DOHH2 (cell line): ENCODE data around the gene TMEM255B.

ENCODE experiments used
- H3F3A ChIP-seq: fragments of 200-600 bp; sonication (generic), shearing (Covaris generic); 2 replicates; pipeline ENCODE4 v1.6.0; 2016; ENCODE audit warnings: antibody characterized with exemption, mild to moderate bottlenecking; ENCODE audit not compliant: control insufficient read depth, insufficient read depth
- H3K27ac ChIP-seq: fragments of 200-600 bp; sonication (generic); 2 replicates; pipeline ENCODE4 v1.5.1; 2014; ENCODE audit warnings: low read depth, mild to moderate bottlenecking, low read length, moderate library complexity
- H3K27me3 ChIP-seq: fragments of 200-600 bp; sonication (generic); 2 replicates; pipeline ENCODE4 v1.6.1; 2014; ENCODE audit warnings: mild to moderate bottlenecking, low read length, mixed read lengths; ENCODE audit not compliant: control insufficient read depth
- H3K36me3 ChIP-seq: fragments of 200-600 bp; sonication (generic); 2 replicates; pipeline ENCODE4 v1.6.1; 2014; ENCODE audit warnings: mild to moderate bottlenecking, low read length, moderate library complexity, mixed read lengths; ENCODE audit not compliant: control insufficient read depth
- H3K4me1 ChIP-seq: fragments of 200-600 bp; sonication (generic); 2 replicates; pipeline ENCODE4 v1.6.1; 2014; ENCODE audit warnings: mild to moderate bottlenecking, low read length, mixed read lengths; ENCODE audit not compliant: control insufficient read depth
- H3K4me2 ChIP-seq: fragments of 200-600 bp; sonication (generic); 2 replicates; pipeline ENCODE4 v1.6.0; 2014; ENCODE audit warnings: mild to moderate bottlenecking, low read length, moderate library complexity
- H3K4me3 ChIP-seq: fragments of 200-600 bp; sonication (generic); 2 replicates; pipeline ENCODE4 v1.5.1; 2014; ENCODE audit warnings: mild to moderate bottlenecking, low read length, mixed read lengths
- H3K79me2 ChIP-seq: fragments of 200-600 bp; sonication (generic); 2 replicates; pipeline ENCODE4 v1.6.1; 2014; ENCODE audit warnings: mild to moderate bottlenecking, low read length, mixed read lengths; ENCODE audit not compliant: control insufficient read depth
- H3K9me2 ChIP-seq: fragments of 200-600 bp; sonication (generic); replicated peaks from 2 replicates; pipeline ENCODE4 v1.6.1; 2014; ENCODE audit warnings: mild to moderate bottlenecking, low read length, mixed read lengths; ENCODE audit not compliant: control insufficient read depth
- H3K9me3 ChIP-seq: fragments of 200-600 bp; sonication (generic); 2 replicates; pipeline ENCODE4 v1.6.1; 2014; ENCODE audit warnings: antibody characterized with exemption, low read length, mixed read lengths; ENCODE audit not compliant: control insufficient read depth, insufficient read depth
- H4K20me1 ChIP-seq: fragments of 200-600 bp; sonication (generic); 2 replicates; pipeline ENCODE4 v1.6.0; 2014; ENCODE audit warnings: low read depth, mild to moderate bottlenecking, antibody characterized with exemption, low read length, moderate library complexity; ENCODE audit not compliant: control insufficient read depth, insufficient read depth
- EZH2phosphoT487 ChIP-seq: fragments of 200-600 bp; sonication (generic); IDR thresholded peaks from 2 replicates; pipeline ENCODE4 v1.6.1; 2017; ENCODE audit warnings: borderline replicate concordance, mild to moderate bottlenecking, antibody characterized with exemption, low read length, moderate library complexity, mixed read lengths
- TF ChIP-seq, protein P1 (sequence below): fragments of 200-600 bp; sonication (generic); IDR thresholded peaks from one replicate; pipeline ENCODE4 v1.5.1; 2014; ENCODE audit warnings: antibody characterized with exemption, mild to moderate bottlenecking, low read depth, low read length; ENCODE audit not compliant: poor library complexity, severe bottlenecking

Gene TMEM255B

DNA sequence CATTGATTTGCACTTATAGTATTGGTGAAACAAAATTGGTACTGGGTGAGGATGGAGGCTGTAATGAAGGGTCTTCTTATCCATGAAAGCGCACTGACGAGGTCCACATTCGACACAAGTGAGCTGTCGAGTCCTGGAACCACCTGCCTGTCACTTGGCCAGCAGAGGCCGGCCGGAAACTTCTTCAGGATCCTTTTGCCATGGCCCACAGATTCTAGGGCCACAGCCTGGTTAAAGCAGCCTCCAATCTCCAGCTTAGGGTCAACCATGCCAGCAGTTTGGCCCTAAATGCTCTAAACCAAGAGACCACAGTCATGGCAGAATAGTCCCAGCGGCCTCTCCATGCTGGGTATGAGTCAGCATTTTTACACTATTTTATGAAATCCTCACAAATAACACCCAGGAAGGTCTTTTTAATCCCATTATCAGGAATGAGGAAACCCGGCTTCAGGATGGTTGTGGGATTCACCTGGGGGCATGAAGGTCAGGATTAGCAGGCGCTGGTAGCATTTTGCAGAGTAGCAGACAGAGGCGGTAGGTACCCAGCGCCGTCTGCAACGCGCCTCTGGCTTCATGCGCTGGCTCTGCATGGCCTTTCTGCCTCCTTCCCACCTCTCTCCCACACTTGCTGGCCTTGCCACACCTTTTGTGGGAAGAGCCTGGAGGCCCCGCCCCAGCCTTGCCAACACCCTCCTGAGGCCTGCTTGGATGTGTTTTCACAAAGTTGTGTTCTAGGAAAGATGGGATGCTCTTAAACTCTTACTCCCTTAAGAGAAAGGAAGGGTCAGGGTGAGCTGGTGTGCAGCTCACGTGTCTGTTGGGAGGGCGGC lies 89.6 kb downstream of the TMEM255B start:
- H4K20me1 ChIP-seq, result no peaks in the 10 kb centered on the region
- no peaks in the 10 kb centered on the region; the same call in 1 of the 2 replicates for H3K27me3 ChIP-seq
- H3K27ac ChIP-seq, result no peak overlapping the region
- no peaks in the 10 kb centered on the region for H3K36me3 ChIP-seq
- no peak overlapping the region for H3K4me2 ChIP-seq
- no peak overlapping the region for H3K4me3 ChIP-seq
- H3K9me3 ChIP-seq, result no peaks in the 10 kb centered on the region
- H3F3A ChIP-seq, result no peaks in the 10 kb centered on the region
- no peak for TF ChIP-seq EZH2phosphoT487
- TF ChIP-seq, protein P1, sequence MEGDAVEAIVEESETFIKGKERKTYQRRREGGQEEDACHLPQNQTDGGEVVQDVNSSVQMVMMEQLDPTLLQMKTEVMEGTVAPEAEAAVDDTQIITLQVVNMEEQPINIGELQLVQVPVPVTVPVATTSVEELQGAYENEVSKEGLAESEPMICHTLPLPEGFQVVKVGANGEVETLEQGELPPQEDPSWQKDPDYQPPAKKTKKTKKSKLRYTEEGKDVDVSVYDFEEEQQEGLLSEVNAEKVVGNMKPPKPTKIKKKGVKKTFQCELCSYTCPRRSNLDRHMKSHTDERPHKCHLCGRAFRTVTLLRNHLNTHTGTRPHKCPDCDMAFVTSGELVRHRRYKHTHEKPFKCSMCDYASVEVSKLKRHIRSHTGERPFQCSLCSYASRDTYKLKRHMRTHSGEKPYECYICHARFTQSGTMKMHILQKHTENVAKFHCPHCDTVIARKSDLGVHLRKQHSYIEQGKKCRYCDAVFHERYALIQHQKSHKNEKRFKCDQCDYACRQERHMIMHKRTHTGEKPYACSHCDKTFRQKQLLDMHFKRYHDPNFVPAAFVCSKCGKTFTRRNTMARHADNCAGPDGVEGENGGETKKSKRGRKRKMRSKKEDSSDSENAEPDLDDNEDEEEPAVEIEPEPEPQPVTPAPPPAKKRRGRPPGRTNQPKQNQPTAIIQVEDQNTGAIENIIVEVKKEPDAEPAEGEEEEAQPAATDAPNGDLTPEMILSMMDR, result no peak
- no peaks in the 10 kb centered on the region for H3K79me2 ChIP-seq
- H3K9me2 ChIP-seq, result no peaks in the 10 kb centered on the region
- H3K4me1 ChIP-seq, result no peaks in the 10 kb centered on the region

DNA sequence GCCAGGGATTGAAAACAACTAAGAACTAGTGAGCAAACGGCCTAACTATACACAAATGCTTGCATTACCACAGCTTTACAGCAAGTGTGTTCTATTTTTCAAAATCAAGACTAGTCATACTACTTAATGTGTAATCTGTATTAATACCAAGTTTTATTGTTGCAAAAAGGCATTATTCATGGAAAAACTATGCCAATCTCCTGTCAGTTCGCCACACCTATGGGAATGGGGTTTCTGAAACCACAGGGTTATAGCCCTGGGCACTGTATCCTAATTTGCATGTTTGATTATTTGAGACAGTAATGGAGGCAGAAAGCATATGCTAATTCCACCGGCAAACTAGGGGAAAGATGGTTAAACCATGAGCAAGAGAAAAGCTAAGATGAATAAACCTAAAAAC lies 90.5 kb downstream of the TMEM255B start:
- no peaks in the 10 kb centered on the region for H3K4me1 ChIP-seq
- H3F3A ChIP-seq, result no peaks in the 10 kb centered on the region
- no peak overlapping the region for H3K4me3 ChIP-seq
- H3K36me3 ChIP-seq, result no peaks in the 10 kb centered on the region
- no peaks in the 10 kb centered on the region for H3K9me2 ChIP-seq
- H3K27me3 ChIP-seq, result no peaks in the 10 kb centered on the region; the same call in 1 of the 2 replicates
- H3K4me2 ChIP-seq, result no peak overlapping the region
- no peak overlapping the region for H3K27ac ChIP-seq
- no peak for TF ChIP-seq EZH2phosphoT487
- TF ChIP-seq, protein P1, result no peak
- H4K20me1 ChIP-seq, result no peaks in the 10 kb centered on the region
- H3K79me2 ChIP-seq, result no peaks in the 10 kb centered on the region
- H3K9me3 ChIP-seq, result no peaks in the 10 kb centered on the region

DNA sequence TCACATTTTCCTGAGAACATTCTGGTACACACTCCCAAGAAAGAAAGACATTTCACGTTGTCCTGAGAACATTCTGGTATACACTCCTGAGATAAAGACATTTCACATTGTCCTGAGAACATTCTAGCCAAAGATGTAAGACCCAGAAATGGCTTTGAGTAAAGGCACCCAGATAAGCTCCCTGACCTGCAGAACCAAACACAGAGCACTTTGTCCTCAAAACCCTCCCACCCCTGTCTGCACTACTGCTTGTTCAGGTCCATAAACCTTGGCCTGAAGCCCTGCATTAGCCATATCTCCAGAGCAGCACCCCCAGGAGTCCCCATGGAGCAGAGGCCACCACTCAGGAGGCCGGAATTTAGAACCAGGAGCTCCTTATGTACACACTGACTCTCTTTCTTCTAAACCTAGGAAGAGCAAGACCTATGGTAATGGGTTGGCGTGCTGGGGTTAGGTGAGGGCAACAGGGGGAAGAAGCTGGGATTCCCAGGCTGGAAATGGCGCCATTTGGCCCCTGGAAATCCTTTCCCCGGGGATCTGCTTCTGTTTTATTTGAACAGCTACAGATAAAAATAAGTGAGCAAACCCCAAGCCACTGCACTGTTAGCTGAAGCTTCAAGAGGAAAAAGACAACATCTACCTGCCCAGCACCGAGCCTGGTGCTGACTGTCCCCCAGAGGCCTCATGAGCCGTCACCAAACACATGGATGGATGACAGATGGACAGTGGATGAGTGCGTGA lies 91.1 kb downstream of the TMEM255B start:
- TF ChIP-seq, protein P1, result no peak
- no peak for TF ChIP-seq EZH2phosphoT487
- Histone ChIP-seq H3K36me3 (no peaks in the 10 kb centered on the region), H4K20me1 (no peaks in the 10 kb centered on the region), H3K9me2 (no peaks in the 10 kb centered on the region), H3K4me3 (no peak overlapping the region), H3K79me2 (no peaks in the 10 kb centered on the region), H3K27ac (no peak overlapping the region), H3K27me3 (no peaks in the 10 kb centered on the region; the same call in 1 of the 2 replicates), H3K9me3 (no peaks in the 10 kb centered on the region), H3K4me1 (no peaks in the 10 kb centered on the region), H3K4me2 (no peak overlapping the region), H3F3A (no peaks in the 10 kb centered on the region)
